ENCODE results near the gene SLCO2B1.

SLCO2B1 gene

GRCh38 chr11:75205564-75206020 is 54.7 kb downstream of the SLCO2B1 start:
- no peak overlapping the region for H3K4me3 ChIP-seq (replicated peaks; ENCODE audit: low read depth, low read length)
- TF ChIP-seq CTCF (IDR thresholded peaks at IDR 0.05; ENCODE audit: low read depth, low read length, missing control alignments): no peak

GRCh38 chr11:75208446-75208845 is 57.5 kb downstream of the SLCO2B1 start:
- TF ChIP-seq CTCF (IDR thresholded peaks at IDR 0.05; ENCODE audit: low read depth, low read length, missing control alignments): no peak
- H3K4me3 ChIP-seq (replicated peaks; ENCODE audit: low read depth, low read length): no peak overlapping the region
- DNase-seq (ENCODE audit: extremely low read depth, low read depth): no peak

More at GRCh38 chr11:75205564-75206020, 54.7 kb downstream of the SLCO2B1 start:
- DNase-seq (ENCODE audit: extremely low read depth, low read depth): no peak

- TF ChIP-seq CTCF (IDR thresholded peaks at IDR 0.05; ENCODE audit: low read depth, low read length, missing control alignments): no peak
- no peak overlapping the region for H3K4me3 ChIP-seq (replicated peaks; ENCODE audit: low read depth, low read length)
These were observed 61.5 kb downstream of the SLCO2B1 start for GRCh38 chr11:75212411-75212810.

GRCh38 chr11:75214411-75214821 is 63.5 kb downstream of the SLCO2B1 start:
- no peak overlapping the region for H3K4me3 ChIP-seq (replicated peaks; ENCODE audit: low read depth, low read length)
- TF ChIP-seq CTCF (IDR thresholded peaks at IDR 0.05; ENCODE audit: low read depth, low read length, missing control alignments): peak; percentile 56
- peak; percentile 76 for DNase-seq (ENCODE audit: extremely low read depth, low read depth)

More at GRCh38 chr11:75212411-75212810, 61.5 kb downstream of the SLCO2B1 start:
- no peak for DNase-seq (ENCODE audit: extremely low read depth, low read depth)

GRCh38 chr11:75214843-75215242 is 63.9 kb downstream of the SLCO2B1 start:
- no peak for DNase-seq (ENCODE audit: extremely low read depth, low read depth)
- no peak for TF ChIP-seq CTCF (IDR thresholded peaks at IDR 0.05; ENCODE audit: low read depth, low read length, missing control alignments)
- no peak overlapping the region for H3K4me3 ChIP-seq (replicated peaks; ENCODE audit: low read depth, low read length)

- no peak overlapping the region for H3K4me3 ChIP-seq (replicated peaks; ENCODE audit: low read depth, low read length)
- no peak for TF ChIP-seq CTCF (IDR thresholded peaks at IDR 0.05; ENCODE audit: low read depth, low read length, missing control alignments)
- DNase-seq (ENCODE audit: extremely low read depth, low read depth): no peak
These were observed 69.0 kb downstream of the SLCO2B1 start for GRCh38 chr11:75219869-75220268.
